Measurements from ENCODE around the gene GYPA. TPM values are rescaled to one million over a fixed set of nuclear protein-coding genes. Genes with fewer than 3 reads are reported as not detected.

GYPA gene
- total RNA-seq, 2 experiments from 2014 or later: not detected

Other genes starting within 250 kb of the GYPA start
- gene GYPE, start 235.2 kb downstream of the GYPA start, total RNA-seq: not detected
- not detected for gene GYPB, start 121.3 kb downstream of the GYPA start, total RNA-seq